Activated CD4-positive, alpha-beta T cell treated with anti-CD3 and anti-CD28 coated beads, Interleukin-2, Interleukin-4, amounts not matched to agents 100 ng/mL and 50 ng/mL, durations not matched to agents 16 hours and 8 hours (primary cell): ENCODE results near the gene ATG9B.
"Not testable (repeated sequence)": the region's sequence is repeated elsewhere in the genome, so short reads cannot be mapped to it uniquely, and the experiment has no call there.

Experiments
- DNase-seq: peaks from one replicate; pipeline ENCODE4 v3.0.0-alpha.2; 2020; ENCODE audit warnings: low spot score

The ATG9B gene

GRCh38 chr7:151057989-151058780, 33.9 kb upstream of the ATG9B start:
- peak; percentile 99 for DNase-seq

- DNase-seq, result no peak
These were observed 33.3 kb upstream of the ATG9B start, which contains the start of gene CDK5 for GRCh38 chr7:151057506-151057988. TSS of gene CDK5 (minus strand) at chr7:151057897. CDS start at chr7:151057848, 49 bp downstream.

- no peak for DNase-seq
These were observed 32.6 kb upstream of the ATG9B start for GRCh38 chr7:151056666-151057505.

GRCh38 chr7:151056283-151056665, 32.0 kb upstream of the ATG9B start:
- no peak for DNase-seq

GRCh38 chr7:151053751-151054150, 29.5 kb upstream of the ATG9B start:
- DNase-seq, result no peak

GRCh38 chr7:151053096-151053495, 28.8 kb upstream of the ATG9B start:
- DNase-seq, result no peak

GRCh38 chr7:151051108-151051507, 26.8 kb upstream of the ATG9B start:
- DNase-seq, result peak; percentile 48

GRCh38 chr7:151048911-151049463, 24.7 kb upstream of the ATG9B start:
- DNase-seq, result no peak

GRCh38 chr7:151047976-151048815, 23.9 kb upstream of the ATG9B start, which contains the start of gene ASIC3:
TSS of gene ASIC3 (plus strand) at chr7:151048531. CDS start at chr7:151048886, 355 bp downstream.
- no peak for DNase-seq

- no peak for DNase-seq
These were observed 22.6 kb upstream of the ATG9B start for GRCh38 chr7:151046603-151047573.

GRCh38 chr7:151045967-151046366, 21.7 kb upstream of the ATG9B start:
- no peak for DNase-seq

GRCh38 chr7:151045262-151045661, 21.0 kb upstream of the ATG9B start:
- no peak for DNase-seq

- no peak for DNase-seq
These were observed 19.7 kb upstream of the ATG9B start for GRCh38 chr7:151043959-151044358.

GRCh38 chr7:151043449-151043848, 19.2 kb upstream of the ATG9B start:
- not testable (repeated sequence) for DNase-seq

- no peak for DNase-seq
These were observed 16.5 kb upstream of the ATG9B start for GRCh38 chr7:151040616-151041375.

- DNase-seq, result no peak
These were observed 15.7 kb upstream of the ATG9B start for GRCh38 chr7:151039850-151040548.

GRCh38 chr7:151038951-151039849, 14.9 kb upstream of the ATG9B start:
- peak; percentile 51 for DNase-seq

GRCh38 chr7:151035902-151036301, 11.6 kb upstream of the ATG9B start:
- DNase-seq, result no peak
